Measurements from ENCODE around the gene WDR44.

WDR44 gene

GRCh38 chrX:118383120-118383519 is 37.2 kb downstream of the WDR44 start:
- Histone ChIP-seq H3K4me2 (ENCODE audit: low read length) (no peak overlapping the region), H3K79me2 (ENCODE audit: control insufficient read depth, low read length) (no peaks in the 10 kb centered on the region), H3K36me3 (ENCODE audit: control insufficient read depth, low read length) (no peaks in the 10 kb centered on the region), H3K27me3 (ENCODE audit: control insufficient read depth, low read length) (no peaks in the 10 kb centered on the region), H3K4me1 (ENCODE audit: control insufficient read depth, low read length) (no peaks in the 10 kb centered on the region), H3K27ac (ENCODE audit: low read depth, low read length) (no peak overlapping the region), H4K20me1 (ENCODE audit: control insufficient read depth, insufficient read depth, low read depth, low read length) (no peaks in the 10 kb centered on the region), H3K4me3 (ENCODE audit: low read length) (no peak overlapping the region), H3F3A (ENCODE audit: control insufficient read depth, insufficient read depth) (no peaks in the 10 kb centered on the region), H3K9me2 (replicated peaks; ENCODE audit: control insufficient read depth, low read length) (no peaks in the 10 kb centered on the region), H3K9me3 (ENCODE audit: control insufficient read depth, insufficient read depth, low read length) (no peaks in the 10 kb centered on the region)
- TF ChIP-seq EZH2phosphoT487 (IDR thresholded peaks at IDR 0.05; ENCODE audit: borderline replicate concordance, low read length): no peak

DNA sequence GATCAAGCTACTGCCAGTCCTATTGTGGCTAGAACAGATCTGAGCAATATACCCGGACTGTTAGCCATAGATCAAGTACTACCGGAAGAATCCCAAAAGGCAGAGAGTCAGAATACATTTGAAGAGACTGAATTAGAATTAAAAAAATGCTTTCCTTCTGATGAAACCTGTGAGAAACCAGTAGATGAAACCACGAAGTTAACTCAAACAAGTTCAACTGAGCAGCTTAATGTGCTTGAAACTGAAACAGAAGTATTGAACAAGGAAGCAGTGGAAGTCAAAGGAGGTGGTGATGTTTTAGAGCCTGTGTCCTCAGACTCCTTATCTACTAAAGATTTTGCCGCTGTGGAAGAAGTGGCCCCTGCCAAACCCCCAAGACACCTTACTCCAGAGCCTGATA is 46.8 kb downstream of the WDR44 start:
- H3F3A ChIP-seq (ENCODE audit: control insufficient read depth, insufficient read depth): no peaks in the 10 kb centered on the region
- H3K36me3 ChIP-seq (ENCODE audit: control insufficient read depth, low read length): no peaks in the 10 kb centered on the region
- no peaks in the 10 kb centered on the region for H3K9me2 ChIP-seq (replicated peaks; ENCODE audit: control insufficient read depth, low read length)
- H3K79me2 ChIP-seq (ENCODE audit: control insufficient read depth, low read length): no peaks in the 10 kb centered on the region
- TF ChIP-seq, protein P1, sequence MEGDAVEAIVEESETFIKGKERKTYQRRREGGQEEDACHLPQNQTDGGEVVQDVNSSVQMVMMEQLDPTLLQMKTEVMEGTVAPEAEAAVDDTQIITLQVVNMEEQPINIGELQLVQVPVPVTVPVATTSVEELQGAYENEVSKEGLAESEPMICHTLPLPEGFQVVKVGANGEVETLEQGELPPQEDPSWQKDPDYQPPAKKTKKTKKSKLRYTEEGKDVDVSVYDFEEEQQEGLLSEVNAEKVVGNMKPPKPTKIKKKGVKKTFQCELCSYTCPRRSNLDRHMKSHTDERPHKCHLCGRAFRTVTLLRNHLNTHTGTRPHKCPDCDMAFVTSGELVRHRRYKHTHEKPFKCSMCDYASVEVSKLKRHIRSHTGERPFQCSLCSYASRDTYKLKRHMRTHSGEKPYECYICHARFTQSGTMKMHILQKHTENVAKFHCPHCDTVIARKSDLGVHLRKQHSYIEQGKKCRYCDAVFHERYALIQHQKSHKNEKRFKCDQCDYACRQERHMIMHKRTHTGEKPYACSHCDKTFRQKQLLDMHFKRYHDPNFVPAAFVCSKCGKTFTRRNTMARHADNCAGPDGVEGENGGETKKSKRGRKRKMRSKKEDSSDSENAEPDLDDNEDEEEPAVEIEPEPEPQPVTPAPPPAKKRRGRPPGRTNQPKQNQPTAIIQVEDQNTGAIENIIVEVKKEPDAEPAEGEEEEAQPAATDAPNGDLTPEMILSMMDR (IDR thresholded peaks at IDR 0.05; ENCODE audit: low read depth, low read length, poor library complexity, severe bottlenecking): no peak
- TF ChIP-seq EZH2phosphoT487 (IDR thresholded peaks at IDR 0.05; ENCODE audit: borderline replicate concordance, low read length): no peak
- no peak overlapping the region for H3K4me2 ChIP-seq (ENCODE audit: low read length)
- H3K4me1 ChIP-seq (ENCODE audit: control insufficient read depth, low read length): no peaks in the 10 kb centered on the region
- H3K27me3 ChIP-seq (ENCODE audit: control insufficient read depth, low read length): no peaks in the 10 kb centered on the region
- H3K4me3 ChIP-seq (ENCODE audit: low read length): no peak overlapping the region
- no peaks in the 10 kb centered on the region for H4K20me1 ChIP-seq (ENCODE audit: control insufficient read depth, insufficient read depth, low read depth, low read length)
- no peak overlapping the region for H3K27ac ChIP-seq (ENCODE audit: low read depth, low read length)
- H3K9me3 ChIP-seq (ENCODE audit: control insufficient read depth, insufficient read depth, low read length): no peaks in the 10 kb centered on the region

GRCh38 chrX:118396113-118396512 is 50.2 kb downstream of the WDR44 start:
- Histone ChIP-seq H3K4me1 (ENCODE audit: control insufficient read depth, low read length) (no peaks in the 10 kb centered on the region), H3F3A (ENCODE audit: control insufficient read depth, insufficient read depth) (no peaks in the 10 kb centered on the region), H3K36me3 (ENCODE audit: control insufficient read depth, low read length) (no peaks in the 10 kb centered on the region), H4K20me1 (ENCODE audit: control insufficient read depth, insufficient read depth, low read depth, low read length) (no peaks in the 10 kb centered on the region), H3K4me3 (ENCODE audit: low read length) (no peak overlapping the region), H3K79me2 (ENCODE audit: control insufficient read depth, low read length) (no peaks in the 10 kb centered on the region), H3K9me3 (ENCODE audit: control insufficient read depth, insufficient read depth, low read length) (no peaks in the 10 kb centered on the region), H3K27me3 (ENCODE audit: control insufficient read depth, low read length) (no peaks in the 10 kb centered on the region), H3K27ac (ENCODE audit: low read depth, low read length) (no peak overlapping the region), H3K4me2 (ENCODE audit: low read length) (no peak overlapping the region), H3K9me2 (replicated peaks; ENCODE audit: control insufficient read depth, low read length) (no peaks in the 10 kb centered on the region)
- no peak for TF ChIP-seq EZH2phosphoT487 (IDR thresholded peaks at IDR 0.05; ENCODE audit: borderline replicate concordance, low read length)
- TF ChIP-seq, protein P1 (IDR thresholded peaks at IDR 0.05; ENCODE audit: low read depth, low read length, poor library complexity, severe bottlenecking): no peak

DNA sequence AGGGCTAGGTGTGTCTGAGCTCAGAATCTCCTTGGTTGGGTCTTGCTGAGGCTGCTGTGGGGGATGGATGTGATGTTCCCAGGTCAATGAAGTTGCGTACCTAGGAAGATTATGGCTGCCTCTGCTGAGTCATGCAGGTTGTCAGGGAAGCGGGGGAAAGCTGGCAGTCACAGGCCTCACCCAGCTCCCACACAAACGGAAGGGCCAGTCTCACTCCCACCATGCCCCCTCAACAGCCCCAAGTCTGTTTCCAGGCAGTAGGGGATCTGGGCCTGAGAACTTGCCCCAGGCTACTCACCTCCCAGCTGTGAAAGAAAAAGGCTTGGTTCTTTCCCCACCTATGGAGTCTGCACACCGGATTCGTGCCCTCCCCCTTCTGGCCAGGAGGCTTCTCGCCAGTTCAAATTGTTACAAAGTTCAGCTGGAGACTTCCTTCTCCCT is 72.9 kb downstream of the WDR44 start:
- Histone ChIP-seq H3K79me2 (ENCODE audit: control insufficient read depth, low read length) (no peaks in the 10 kb centered on the region), H3F3A (ENCODE audit: control insufficient read depth, insufficient read depth) (no peaks in the 10 kb centered on the region), H3K27ac (ENCODE audit: low read depth, low read length) (no peak overlapping the region), H3K4me2 (ENCODE audit: low read length) (no peak overlapping the region), H4K20me1 (ENCODE audit: control insufficient read depth, insufficient read depth, low read depth, low read length) (no peaks in the 10 kb centered on the region), H3K4me3 (ENCODE audit: low read length) (no peak overlapping the region), H3K36me3 (ENCODE audit: control insufficient read depth, low read length) (no peaks in the 10 kb centered on the region), H3K27me3 (ENCODE audit: control insufficient read depth, low read length) (no peaks in the 10 kb centered on the region), H3K4me1 (ENCODE audit: control insufficient read depth, low read length) (no peaks in the 10 kb centered on the region), H3K9me2 (replicated peaks; ENCODE audit: control insufficient read depth, low read length) (no peaks in the 10 kb centered on the region), H3K9me3 (ENCODE audit: control insufficient read depth, insufficient read depth, low read length) (no peaks in the 10 kb centered on the region)
- TF ChIP-seq EZH2phosphoT487 (IDR thresholded peaks at IDR 0.05; ENCODE audit: borderline replicate concordance, low read length): no peak
- TF ChIP-seq, protein P1 (IDR thresholded peaks at IDR 0.05; ENCODE audit: low read depth, low read length, poor library complexity, severe bottlenecking): no peak

Measured in DOHH2 (cell line).